Measurements from ENCODE around the gene CTIF.

- TF ChIP-seq CTCF (IDR thresholded peaks at IDR 0.05; ENCODE audit: insufficient read depth, low read length, poor library complexity, severe bottlenecking) (no peak), EZH2phosphoT487 (conservative IDR thresholded peaks at IDR 0.05; ENCODE audit: low read length) (no peak)
Measured at GRCh38 chr18:48706731-48707130, 167.9 kb downstream of the CTIF start.
